GM04503 (cell line): ENCODE results near the gene CCDC63.
"Not testable (repeated sequence)": the region's sequence is repeated elsewhere in the genome, so short reads cannot be mapped to it uniquely, and the experiment has no call there.

Experiments used
- DNase-seq: peaks from one replicate; pipeline ENCODE4 v3.0.0-alpha.2; 2012; ENCODE audit warnings: low read depth

The CCDC63 gene

GRCh38 chr12:110923192-110923591 is 76.4 kb downstream of the CCDC63 start:
- DNase-seq = no peak

DNA sequence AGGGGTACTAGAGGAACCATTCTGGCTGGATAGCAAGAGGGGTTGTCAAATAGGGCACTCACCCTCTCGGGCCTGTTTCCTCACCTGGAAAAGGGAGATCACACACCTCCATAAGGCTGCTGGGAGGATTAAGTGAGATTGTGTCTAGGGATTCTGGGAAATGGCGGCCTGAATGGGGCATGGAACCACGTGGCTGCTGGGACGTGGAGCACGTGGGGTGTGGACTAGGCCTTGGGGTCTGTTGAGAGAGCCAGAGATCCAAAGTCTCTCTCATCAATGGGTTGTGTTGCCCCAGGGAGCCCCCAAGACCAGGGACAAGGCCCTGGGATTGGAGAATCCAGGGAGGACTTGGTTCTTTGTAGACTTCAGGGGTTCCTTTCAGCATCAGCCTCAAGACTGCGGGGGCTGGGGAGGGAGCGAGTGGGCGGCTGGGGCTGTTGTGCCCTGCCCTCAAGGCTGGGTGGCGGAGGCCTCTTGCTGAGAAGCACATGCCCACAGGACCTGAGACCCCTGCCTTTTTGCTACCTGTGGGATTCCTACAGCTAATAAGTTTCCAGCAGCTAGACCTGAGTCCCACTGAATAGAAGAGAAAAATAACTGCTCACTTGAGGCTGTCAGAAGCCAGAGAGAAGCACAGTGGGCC is 77.0 kb downstream of the CCDC63 start:
- no peak for DNase-seq

DNA sequence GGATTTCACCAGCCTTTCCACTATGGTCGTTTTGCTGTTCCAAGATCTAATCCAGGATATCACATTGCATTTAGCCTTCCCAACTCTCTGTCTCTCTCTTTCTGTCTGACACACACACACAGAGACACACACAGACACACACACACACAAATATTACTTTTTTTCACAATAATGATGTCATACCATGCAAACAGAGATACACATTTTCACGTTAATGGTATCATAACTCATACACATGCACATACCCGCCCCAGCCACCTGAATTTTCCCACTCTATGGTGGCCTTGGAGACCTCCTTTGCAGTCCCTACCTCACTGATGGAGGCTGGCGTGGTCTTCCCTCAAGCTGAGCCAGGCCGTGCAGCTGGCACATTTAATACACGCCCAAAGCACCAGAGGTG is 80.8 kb downstream of the CCDC63 start:
- no peak for DNase-seq

GRCh38 chr12:110928700-110929099 is 81.9 kb downstream of the CCDC63 start:
- DNase-seq = no peak

GRCh38 chr12:110929818-110930217 is 83.0 kb downstream of the CCDC63 start:
- no peak for DNase-seq

- no peak for DNase-seq
Observed at GRCh38 chr12:110930348-110931314, 83.8 kb downstream of the CCDC63 start.

DNA sequence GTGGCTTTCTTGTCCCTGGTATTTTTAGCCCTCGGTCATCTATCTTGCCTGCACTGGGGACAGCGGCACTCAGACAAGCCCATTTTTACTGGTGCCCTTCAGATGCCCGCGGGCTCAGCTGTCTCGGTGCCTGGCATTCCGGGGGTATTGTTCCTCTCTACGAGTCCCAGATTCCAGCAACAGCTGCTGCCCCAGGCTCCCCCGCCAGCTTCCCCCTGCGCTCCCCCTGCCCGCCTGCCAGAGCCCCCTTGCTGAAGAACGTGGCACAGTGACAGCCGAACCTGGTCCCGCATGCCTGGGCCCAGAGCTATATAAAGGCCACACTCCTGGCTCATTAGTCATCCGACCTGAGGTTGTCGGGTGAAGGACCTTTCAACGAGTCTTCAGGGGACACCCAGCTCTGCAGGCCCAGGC is 84.5 kb downstream of the CCDC63 start:
- no peak for DNase-seq

DNA sequence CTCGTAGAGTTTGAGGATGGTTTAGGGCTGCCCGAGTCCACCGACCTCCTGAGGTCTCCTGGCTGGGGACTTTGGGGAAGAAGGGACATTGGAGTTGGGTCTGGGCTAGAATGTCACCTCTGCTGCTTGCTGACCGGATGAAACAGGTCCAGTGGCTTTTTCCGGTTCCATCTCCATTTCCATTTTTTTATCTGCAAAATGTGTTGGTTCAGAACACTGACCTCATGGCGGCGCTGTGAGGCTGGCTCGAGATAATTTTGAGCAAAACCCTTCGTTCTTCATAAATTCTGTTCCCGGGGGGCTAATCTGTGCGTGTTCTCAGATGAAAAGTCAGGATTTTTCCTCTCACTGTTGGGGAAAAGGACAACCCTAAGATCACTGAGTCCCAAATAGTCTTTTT is 85.3 kb downstream of the CCDC63 start:
- no peak for DNase-seq

DNA sequence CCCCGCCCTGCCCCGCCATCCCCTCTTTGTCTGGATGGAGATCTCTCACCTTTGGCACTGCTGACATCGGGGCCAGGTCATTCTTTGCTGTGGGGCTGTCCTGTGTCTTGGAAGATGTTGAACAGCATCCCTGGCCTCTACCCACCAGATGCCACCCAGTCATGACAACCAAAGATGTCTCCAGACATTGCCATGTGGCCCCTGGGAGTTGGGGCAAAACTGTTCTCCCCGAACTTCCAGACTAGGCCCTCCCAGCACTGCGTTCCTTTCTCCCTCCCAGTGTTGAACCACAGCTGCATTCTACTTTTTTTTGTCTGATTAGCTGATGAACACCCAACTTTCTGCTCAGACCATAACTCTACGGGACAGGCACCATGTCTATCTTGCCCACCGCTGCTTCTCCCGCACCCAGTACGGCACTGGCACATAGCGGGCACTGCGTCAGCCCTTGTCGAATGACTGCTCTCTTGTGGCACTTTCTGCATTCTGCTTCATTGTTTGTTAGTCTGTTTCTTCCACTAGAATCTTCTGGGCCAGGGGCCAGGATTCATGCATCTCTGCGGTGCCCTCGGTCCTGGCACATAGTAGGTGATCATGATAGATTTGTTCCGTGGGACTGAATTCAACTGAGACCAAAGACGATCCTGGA is 86.7 kb downstream of the CCDC63 start:
- no peak for DNase-seq

DNA sequence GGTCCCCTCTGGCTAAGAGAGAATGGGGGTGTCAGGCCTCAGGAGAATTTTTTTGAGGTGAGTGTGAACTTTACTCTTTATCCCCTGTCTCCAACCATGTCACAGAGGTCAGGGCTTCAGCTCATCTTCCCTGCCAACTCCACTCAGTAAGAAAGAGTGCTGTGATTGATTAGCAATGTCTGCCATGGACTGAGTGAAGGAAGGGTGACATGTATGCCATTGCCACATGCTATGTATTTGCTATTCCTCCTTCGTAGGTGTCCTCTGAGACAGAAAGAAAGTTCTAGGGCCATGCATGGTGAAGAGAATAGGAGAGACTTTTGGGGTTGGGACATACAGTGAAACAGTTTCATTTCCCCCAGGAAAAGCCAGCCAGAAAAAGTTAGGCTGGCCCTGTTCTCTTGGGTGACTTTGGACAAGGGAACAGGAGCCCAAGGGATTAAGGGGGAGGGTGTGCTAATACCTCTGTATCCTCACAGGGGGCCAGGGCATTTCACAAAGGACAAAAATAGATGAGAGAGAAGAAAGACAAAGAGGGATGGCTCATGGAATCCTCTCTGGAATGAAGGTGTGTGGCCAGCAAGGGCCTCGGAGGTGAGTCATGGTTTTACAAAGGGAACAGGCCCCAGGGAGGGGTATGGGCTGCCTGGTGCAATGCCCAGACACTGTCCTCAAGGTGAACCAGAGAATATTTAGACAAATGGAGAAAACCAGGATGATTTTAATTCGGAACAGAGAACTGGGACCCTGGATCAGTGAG is 87.5 kb downstream of the CCDC63 start:
- no peak for DNase-seq

GRCh38 chr12:110935588-110935987 is 88.8 kb downstream of the CCDC63 start:
- DNase-seq = no peak

GRCh38 chr12:110936367-110937103 is 89.7 kb downstream of the CCDC63 start:
- DNase-seq = no peak

DNA sequence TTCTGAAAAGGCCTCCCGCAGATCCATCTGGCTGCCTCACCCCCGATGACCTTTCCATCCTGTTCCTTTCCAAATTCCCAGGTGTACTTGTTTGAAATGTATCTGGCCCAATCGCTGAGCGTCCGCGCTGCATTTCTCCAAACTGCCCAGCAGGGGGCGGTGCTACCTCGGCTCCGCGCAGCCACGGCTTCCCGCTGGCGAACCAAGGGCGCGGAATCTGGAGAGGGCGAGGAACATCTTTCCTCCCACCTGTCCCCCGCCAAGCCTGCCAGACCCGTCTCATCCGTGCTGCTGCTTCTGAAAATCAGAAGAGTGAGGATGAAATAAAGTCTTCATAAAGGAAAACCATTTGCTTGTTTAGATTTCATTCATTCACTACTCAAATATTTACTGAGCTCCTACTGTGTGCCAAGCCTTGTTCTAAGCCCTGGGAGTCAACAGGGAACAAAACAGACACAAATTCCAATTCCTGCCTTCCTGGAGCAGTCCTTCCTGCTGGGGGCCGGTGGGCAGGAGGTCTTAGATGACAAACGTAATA is 90.4 kb downstream of the CCDC63 start:
- no peak for DNase-seq

DNA sequence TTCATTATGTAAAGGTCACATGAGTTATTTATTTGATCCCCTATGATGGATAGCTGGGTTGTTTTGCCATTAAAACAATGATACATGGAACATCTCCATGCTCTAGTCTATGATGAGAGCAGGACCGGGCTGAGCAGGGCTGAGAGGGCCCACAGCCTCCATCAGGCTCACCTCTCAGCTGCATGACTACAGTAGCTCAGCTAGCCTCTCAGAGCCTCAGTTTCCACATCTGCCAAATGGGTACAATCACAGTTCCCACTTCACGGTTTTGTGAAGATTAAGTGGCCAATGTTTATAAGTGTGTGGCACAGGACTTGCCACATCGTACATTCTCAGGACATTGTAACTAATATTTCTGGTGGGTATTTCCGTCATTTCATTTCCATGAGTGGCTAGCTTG is 93.5 kb downstream of the CCDC63 start:
- no peak for DNase-seq

DNA sequence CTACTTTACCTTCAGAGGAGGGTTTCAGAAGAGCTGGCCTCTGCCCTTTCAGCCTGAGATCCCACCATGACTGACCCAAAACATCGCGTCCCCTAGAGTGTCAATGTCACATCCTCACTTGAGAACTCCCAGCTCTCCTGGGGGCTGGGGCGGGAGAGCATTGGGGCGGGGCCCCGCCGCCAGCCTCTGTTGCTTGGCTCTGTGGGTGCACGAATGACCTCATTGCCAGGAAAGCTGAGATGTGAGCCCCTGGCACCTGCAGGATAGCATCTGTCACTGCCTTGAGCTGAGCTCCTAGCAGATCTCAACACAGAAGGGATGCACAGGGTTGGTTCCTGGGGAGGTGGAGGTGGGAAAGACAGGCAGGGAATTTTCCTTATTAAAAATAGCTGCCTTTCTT is 94.1 kb downstream of the CCDC63 start:
- DNase-seq = no peak

DNA sequence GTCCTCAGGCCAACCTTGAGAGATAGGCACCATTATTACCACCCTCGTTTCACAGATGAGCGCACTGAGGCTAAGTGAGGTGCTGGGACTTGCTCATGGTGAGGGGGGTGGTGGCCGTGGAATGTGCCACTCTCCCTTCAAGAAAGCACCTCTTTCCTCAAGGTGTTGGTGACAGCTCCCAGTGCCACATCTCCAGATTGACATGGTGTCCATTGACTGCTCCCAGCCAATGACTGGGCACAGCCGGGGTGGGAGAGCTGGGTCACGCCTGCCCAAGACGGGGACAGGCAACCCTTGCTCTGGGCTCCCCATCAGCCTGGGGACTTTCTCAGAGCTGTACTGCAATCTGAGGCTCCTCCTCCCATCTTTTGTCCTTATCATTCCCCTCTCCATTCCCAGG is 94.6 kb downstream of the CCDC63 start:
- DNase-seq = no peak

DNA sequence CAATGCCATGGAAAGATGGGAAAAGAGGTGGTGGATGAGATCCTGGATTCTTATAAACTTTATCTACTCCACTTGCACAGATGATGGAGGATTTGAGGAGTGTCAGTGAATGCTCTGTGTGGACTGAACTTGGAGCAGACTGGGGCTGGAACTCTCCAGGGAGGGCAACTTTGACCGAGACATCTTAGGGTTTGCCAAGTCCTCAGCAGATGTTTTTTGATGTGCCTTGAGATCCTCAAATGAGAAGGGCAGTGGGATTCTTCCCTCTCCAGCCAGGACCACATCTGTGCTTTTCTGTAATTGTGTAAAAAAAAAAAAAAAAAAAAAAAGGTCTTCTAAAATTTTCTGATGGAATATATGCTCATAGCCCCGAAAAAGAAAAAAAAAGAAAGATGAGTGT is 96.6 kb downstream of the CCDC63 start:
- DNase-seq = no peak

DNA sequence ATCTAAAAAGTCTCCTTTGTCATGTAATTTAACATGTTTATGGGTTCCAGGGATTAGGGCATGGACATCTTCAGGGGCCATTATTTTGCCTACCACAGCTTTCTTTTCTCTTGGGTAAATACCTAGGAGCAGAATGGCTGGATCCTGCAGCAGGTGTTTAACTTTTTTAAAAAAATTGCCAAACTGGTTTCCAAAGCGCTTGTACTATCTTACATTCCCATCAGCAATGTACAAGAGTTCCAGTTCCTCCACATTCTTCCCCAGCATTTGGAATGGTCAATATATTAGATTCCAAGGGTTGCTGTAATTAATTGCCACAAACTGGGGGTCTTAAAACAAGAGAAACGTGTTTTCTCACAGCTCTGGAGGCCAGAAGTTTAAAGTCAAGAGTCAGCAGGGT is 101.3 kb downstream of the CCDC63 start:
- no peak for DNase-seq

DNA sequence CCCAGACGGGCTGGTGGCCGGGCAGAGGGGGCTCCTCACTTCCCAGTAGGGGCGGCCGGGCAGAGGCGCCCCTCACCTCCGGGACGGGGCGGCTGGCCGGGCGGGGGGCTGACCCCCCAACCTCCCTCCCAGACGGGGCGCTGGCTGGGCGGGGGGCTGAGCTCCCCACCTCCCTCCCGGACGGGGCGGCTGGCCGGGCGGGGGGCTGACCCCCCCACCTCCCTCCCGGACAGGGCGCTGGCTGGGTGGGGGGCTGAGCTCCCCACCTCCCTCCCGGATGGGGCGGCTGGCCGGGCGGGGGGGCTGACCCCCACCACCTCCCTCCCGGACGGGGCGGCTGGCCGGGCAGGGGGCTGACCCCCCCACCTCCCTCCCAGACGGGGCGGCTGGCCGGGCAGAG is 103.7 kb downstream of the CCDC63 start:
- DNase-seq = not testable (repeated sequence)

DNA sequence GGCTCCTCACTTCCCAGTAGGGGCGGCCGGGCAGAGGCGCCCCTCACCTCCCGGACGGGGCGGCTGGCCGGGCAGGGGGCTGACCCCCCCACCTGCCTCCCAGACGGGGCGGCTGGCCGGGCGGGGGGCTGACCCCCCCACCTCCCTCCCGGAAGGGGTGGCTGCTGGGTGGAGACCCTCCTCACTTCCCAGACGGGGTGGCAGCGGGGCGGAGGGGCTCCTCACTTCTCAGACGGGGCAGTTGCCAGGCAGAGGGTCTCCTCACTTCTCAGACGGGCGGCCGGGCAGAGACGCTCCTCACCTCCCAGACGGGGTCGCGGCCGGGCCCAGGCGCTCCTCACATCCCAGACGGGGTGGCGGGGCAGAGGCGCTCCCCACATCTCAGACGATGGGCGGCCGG is 104.1 kb downstream of the CCDC63 start:
- DNase-seq = not testable (repeated sequence)
